ENCODE measurements around the gene KXD1. TPM values are rescaled to one million over a fixed set of nuclear protein-coding genes. Genes with fewer than 3 reads are reported as not detected.
A peak's percentile ranks its signal among the peaks of the same experiment; 100 is the strongest.

KXD1 gene
- total and polyA plus RNA-seq, 2 donors (not counting 1 experiment from before 2014, with no cell fraction given), result 90.0 to 166 TPM

GRCh38 chr19:18613589-18614234 lies 56.0 kb downstream of the KXD1 start:
- Histone ChIP-seq H3K27me3 (replicated peaks in 1 of 4; ENCODE audit: control extremely low read depth in 1 of 4, control insufficient read depth in 3 of 4, insufficient read depth in 4 of 4, low read length in 3 of 4) (peaks cover 0 to 87% (median 52%) of the 10 kb centered on the region in 4 experiments), H2AFZ (ENCODE audit: insufficient read depth, low read depth, low read length, poor library complexity, severe bottlenecking) (peak overlapping the region; percentile 78), H3K27ac (ENCODE audit: low read length in 2 of 2) (no peak overlapping the region), H3K4me3 (ENCODE audit: control extremely low read depth in 1 of 5, extremely low read depth in 1 of 5, insufficient read depth in 1 of 5, low read depth in 2 of 5, low read length in 4 of 5) (no peak overlapping the region), H3K36me3 (replicated peaks in 1 of 2; ENCODE audit: control extremely low read depth in 1 of 2, control insufficient read depth in 1 of 2, extremely low read depth in 1 of 2, insufficient read depth in 2 of 2, low read length in 1 of 2) (no peaks in the 10 kb centered on the region), H4K20me1 (ENCODE audit: control insufficient read depth, insufficient read depth, low read length, poor library complexity, severe bottlenecking) (no peaks in the 10 kb centered on the region), H3K9ac (ENCODE audit: low read length) (peak overlapping the region; percentile 69), H3K9me3 (ENCODE audit: control extremely low read depth in 1 of 3, control insufficient read depth in 2 of 3, insufficient read depth in 1 of 3, low read length in 2 of 3) (peaks cover 0 to 21% (median 0%) of the 10 kb centered on the region in 3 donors), H3K79me2 (ENCODE audit: control insufficient read depth, insufficient read depth, low read length) (no peaks in the 10 kb centered on the region), H3K4me1 (ENCODE audit: control insufficient read depth in 2 of 2, insufficient read depth in 2 of 2, low read length in 2 of 2) (peaks cover 26 to 39% of the 10 kb centered on the region in 2 donors), H3K4me2 (replicated peaks; ENCODE audit: low read depth, low read length, poor library complexity, severe bottlenecking) (peak overlapping the region; percentile 97)
- H3K9me3 Mint-ChIP-seq (ENCODE audit: insufficient read depth), result no peaks in the 10 kb centered on the region
- DNase-seq (no peak), ATAC-seq (ENCODE audit: low read depth) (no peak)
- H3K27me3 Mint-ChIP-seq, result peaks cover 61% of the 10 kb centered on the region
- TF ChIP-seq CTCF (IDR thresholded peaks at IDR 0.05), result no peak
- no peak for TF ChIP-seq EZH2 (IDR thresholded peaks at IDR 0.05; ENCODE audit: borderline replicate concordance, insufficient read depth, low read depth, low read length, poor library complexity, severe bottlenecking)
- H3K4me1 Mint-ChIP-seq, result peaks cover 28% of the 10 kb centered on the region
- WGBS (ENCODE audit: insufficient coverage), result 26% methylated on average over 23 of the region's 23 CpGs
- POLR2A ChIA-PET, result interaction anchor here (0.5 kb wide), 1 partner anchor 237 kb away, joined by 3 read pairs; no protein-coding TSS in a partner anchor
- no peak overlapping the region for H3K27ac Mint-ChIP-seq
- peak overlapping the region; percentile 85 for H3K4me3 Mint-ChIP-seq
- CTCF ChIA-PET, result interaction anchor here (1.3 to 1.7 kb wide), 2 partner anchors 11 to 219 kb away, joined by 3 to 6 read pairs; no protein-coding TSS in a partner anchor
- intact Hi-C loops (cut with micrococcal nuclease), result no loop called here

GRCh38 chr19:18616023-18616422 lies 58.4 kb downstream of the KXD1 start:
- Histone ChIP-seq H3K4me1 (ENCODE audit: control insufficient read depth in 2 of 2, insufficient read depth in 2 of 2, low read length in 2 of 2) (peaks cover 22 to 28% of the 10 kb centered on the region in 2 donors), H3K36me3 (replicated peaks in 1 of 2; ENCODE audit: control extremely low read depth in 1 of 2, control insufficient read depth in 1 of 2, extremely low read depth in 1 of 2, insufficient read depth in 2 of 2, low read length in 1 of 2) (no peaks in the 10 kb centered on the region), H3K27me3 (replicated peaks in 1 of 4; ENCODE audit: control extremely low read depth in 1 of 4, control insufficient read depth in 3 of 4, insufficient read depth in 4 of 4, low read length in 3 of 4) (peaks cover 0 to 72% (median 30%) of the 10 kb centered on the region in 4 experiments), H2AFZ (ENCODE audit: insufficient read depth, low read depth, low read length, poor library complexity, severe bottlenecking) (no peak overlapping the region), H3K4me3 (ENCODE audit: control extremely low read depth in 1 of 5, extremely low read depth in 1 of 5, insufficient read depth in 1 of 5, low read depth in 2 of 5, low read length in 4 of 5) (no peak overlapping the region), H3K79me2 (ENCODE audit: control insufficient read depth, insufficient read depth, low read length) (no peaks in the 10 kb centered on the region), H4K20me1 (ENCODE audit: control insufficient read depth, insufficient read depth, low read length, poor library complexity, severe bottlenecking) (no peaks in the 10 kb centered on the region), H3K9ac (ENCODE audit: low read length) (no peak overlapping the region), H3K4me2 (replicated peaks; ENCODE audit: low read depth, low read length, poor library complexity, severe bottlenecking) (no peak overlapping the region), H3K9me3 (ENCODE audit: control extremely low read depth in 1 of 3, control insufficient read depth in 2 of 3, insufficient read depth in 1 of 3, low read length in 2 of 3) (peaks cover 0 to 15% (median 0%) of the 10 kb centered on the region in 3 donors), H3K27ac (ENCODE audit: low read length in 2 of 2) (no peak overlapping the region)
- Mint-ChIP-seq H3K27ac (no peak overlapping the region), H3K4me3 (no peak overlapping the region), H3K27me3 (peaks cover 48% of the 10 kb centered on the region), H3K4me1 (peaks cover 21% of the 10 kb centered on the region), H3K9me3 (ENCODE audit: insufficient read depth) (no peaks in the 10 kb centered on the region)
- DNase-seq, result no peak
- ChIA-PET POLR2A (no interaction called here), CTCF (no interaction called here)
- WGBS (ENCODE audit: insufficient coverage), result 94% methylated on average over 1 of the region's 3 CpGs
- no peak for ATAC-seq (ENCODE audit: low read depth)
- intact Hi-C loops (cut with micrococcal nuclease), result no loop called here
- TF ChIP-seq CTCF (IDR thresholded peaks at IDR 0.05) (no peak), EZH2 (IDR thresholded peaks at IDR 0.05; ENCODE audit: borderline replicate concordance, insufficient read depth, low read depth, low read length, poor library complexity, severe bottlenecking) (no peak)

All from B cell (primary cell).